DND-41 (cell line): Measurements from ENCODE around the gene CHCHD5.
"Not testable (repeated sequence)": the region's sequence is repeated elsewhere in the genome, so short reads cannot be mapped to it uniquely, and the experiment has no call there.

Source experiments
- CTCF ChIP-seq: IDR thresholded peaks from 2 replicates; pipeline ENCODE4 v1.5.1; 2012; ENCODE audit warnings: borderline replicate concordance, low read length, moderate library complexity, mild to moderate bottlenecking; ENCODE audit not compliant: poor library complexity, severe bottlenecking; ENCODE audit errors: extremely low read depth
- EZH2 ChIP-seq: IDR thresholded peaks from 3 replicates; pipeline ENCODE4 v1.6.1; 2012; ENCODE audit warnings: borderline replicate concordance, low read depth, mild to moderate bottlenecking, moderate library complexity, low read length, inconsistent platforms; ENCODE audit not compliant: severe bottlenecking

- not testable (repeated sequence) for TF ChIP-seq CTCF, EZH2
These were observed 31.4 kb downstream of the CHCHD5 start for GRCh38 chr2:112615798-112616197.
